GM18519 (cell line): ENCODE results near the gene BRI3BP.
"Not testable (repeated sequence)": the region's sequence is repeated elsewhere in the genome, so short reads cannot be mapped to it uniquely, and the experiment has no call there.

Experiments
- ATAC-seq: cut with Tn5 transposase; IDR thresholded peaks from one replicate; pipeline ENCODE4 v1.9.1; 2021; ENCODE audit warnings: mild to moderate bottlenecking, moderate library complexity; ENCODE audit not compliant: unreplicated experiment, low FRiP score

Gene BRI3BP

GRCh38 chr12:125064492-125064891, 71.0 kb downstream of the BRI3BP start:
- ATAC-seq, result no peak

GRCh38 chr12:125065021-125065918, 71.8 kb downstream of the BRI3BP start, which contains the start of gene AACS:
Gene AACS, plus strand, starts transcription at chr12:125065435. Its CDS starts 150 bp downstream, at chr12:125065585.
- ATAC-seq, result peak; percentile 67

GRCh38 chr12:125065919-125066570, 72.6 kb downstream of the BRI3BP start:
- no peak for ATAC-seq

- no peak for ATAC-seq
Measured at GRCh38 chr12:125068391-125068790, 74.9 kb downstream of the BRI3BP start.

- no peak for ATAC-seq
Measured at GRCh38 chr12:125069616-125070015, 76.2 kb downstream of the BRI3BP start.

- no peak for ATAC-seq
Measured at GRCh38 chr12:125070112-125070511, 76.7 kb downstream of the BRI3BP start.

GRCh38 chr12:125070661-125071390, 77.4 kb downstream of the BRI3BP start:
- ATAC-seq, result no peak

GRCh38 chr12:125071456-125071855, 78.0 kb downstream of the BRI3BP start:
- ATAC-seq, result no peak

GRCh38 chr12:125072496-125072895, 79.1 kb downstream of the BRI3BP start:
- ATAC-seq, result no peak

GRCh38 chr12:125074294-125074693, 80.8 kb downstream of the BRI3BP start:
- ATAC-seq, result not testable (repeated sequence)

- ATAC-seq, result no peak
Measured at GRCh38 chr12:125076103-125076502, 82.7 kb downstream of the BRI3BP start.

- no peak for ATAC-seq
Measured at GRCh38 chr12:125079084-125079483, 85.6 kb downstream of the BRI3BP start.

- no peak for ATAC-seq
Measured at GRCh38 chr12:125079648-125080645, 86.5 kb downstream of the BRI3BP start.
